HG02571 (cell line): Measurements from ENCODE around the gene CAMTA2.
"Not testable (repeated sequence)": the region's sequence is repeated elsewhere in the genome, so short reads cannot be mapped to it uniquely, and the experiment has no call there.

ENCODE experiments used
- ATAC-seq: cut with Tn5 transposase; IDR thresholded peaks from one replicate; pipeline ENCODE4 v1.9.1; 2021; ENCODE audit warnings: mild to moderate bottlenecking, moderate library complexity; ENCODE audit not compliant: unreplicated experiment

Gene CAMTA2, protein sequence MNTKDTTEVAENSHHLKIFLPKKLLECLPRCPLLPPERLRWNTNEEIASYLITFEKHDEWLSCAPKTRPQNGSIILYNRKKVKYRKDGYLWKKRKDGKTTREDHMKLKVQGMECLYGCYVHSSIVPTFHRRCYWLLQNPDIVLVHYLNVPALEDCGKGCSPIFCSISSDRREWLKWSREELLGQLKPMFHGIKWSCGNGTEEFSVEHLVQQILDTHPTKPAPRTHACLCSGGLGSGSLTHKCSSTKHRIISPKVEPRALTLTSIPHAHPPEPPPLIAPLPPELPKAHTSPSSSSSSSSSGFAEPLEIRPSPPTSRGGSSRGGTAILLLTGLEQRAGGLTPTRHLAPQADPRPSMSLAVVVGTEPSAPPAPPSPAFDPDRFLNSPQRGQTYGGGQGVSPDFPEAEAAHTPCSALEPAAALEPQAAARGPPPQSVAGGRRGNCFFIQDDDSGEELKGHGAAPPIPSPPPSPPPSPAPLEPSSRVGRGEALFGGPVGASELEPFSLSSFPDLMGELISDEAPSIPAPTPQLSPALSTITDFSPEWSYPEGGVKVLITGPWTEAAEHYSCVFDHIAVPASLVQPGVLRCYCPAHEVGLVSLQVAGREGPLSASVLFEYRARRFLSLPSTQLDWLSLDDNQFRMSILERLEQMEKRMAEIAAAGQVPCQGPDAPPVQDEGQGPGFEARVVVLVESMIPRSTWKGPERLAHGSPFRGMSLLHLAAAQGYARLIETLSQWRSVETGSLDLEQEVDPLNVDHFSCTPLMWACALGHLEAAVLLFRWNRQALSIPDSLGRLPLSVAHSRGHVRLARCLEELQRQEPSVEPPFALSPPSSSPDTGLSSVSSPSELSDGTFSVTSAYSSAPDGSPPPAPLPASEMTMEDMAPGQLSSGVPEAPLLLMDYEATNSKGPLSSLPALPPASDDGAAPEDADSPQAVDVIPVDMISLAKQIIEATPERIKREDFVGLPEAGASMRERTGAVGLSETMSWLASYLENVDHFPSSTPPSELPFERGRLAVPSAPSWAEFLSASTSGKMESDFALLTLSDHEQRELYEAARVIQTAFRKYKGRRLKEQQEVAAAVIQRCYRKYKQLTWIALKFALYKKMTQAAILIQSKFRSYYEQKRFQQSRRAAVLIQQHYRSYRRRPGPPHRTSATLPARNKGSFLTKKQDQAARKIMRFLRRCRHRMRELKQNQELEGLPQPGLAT

DNA sequence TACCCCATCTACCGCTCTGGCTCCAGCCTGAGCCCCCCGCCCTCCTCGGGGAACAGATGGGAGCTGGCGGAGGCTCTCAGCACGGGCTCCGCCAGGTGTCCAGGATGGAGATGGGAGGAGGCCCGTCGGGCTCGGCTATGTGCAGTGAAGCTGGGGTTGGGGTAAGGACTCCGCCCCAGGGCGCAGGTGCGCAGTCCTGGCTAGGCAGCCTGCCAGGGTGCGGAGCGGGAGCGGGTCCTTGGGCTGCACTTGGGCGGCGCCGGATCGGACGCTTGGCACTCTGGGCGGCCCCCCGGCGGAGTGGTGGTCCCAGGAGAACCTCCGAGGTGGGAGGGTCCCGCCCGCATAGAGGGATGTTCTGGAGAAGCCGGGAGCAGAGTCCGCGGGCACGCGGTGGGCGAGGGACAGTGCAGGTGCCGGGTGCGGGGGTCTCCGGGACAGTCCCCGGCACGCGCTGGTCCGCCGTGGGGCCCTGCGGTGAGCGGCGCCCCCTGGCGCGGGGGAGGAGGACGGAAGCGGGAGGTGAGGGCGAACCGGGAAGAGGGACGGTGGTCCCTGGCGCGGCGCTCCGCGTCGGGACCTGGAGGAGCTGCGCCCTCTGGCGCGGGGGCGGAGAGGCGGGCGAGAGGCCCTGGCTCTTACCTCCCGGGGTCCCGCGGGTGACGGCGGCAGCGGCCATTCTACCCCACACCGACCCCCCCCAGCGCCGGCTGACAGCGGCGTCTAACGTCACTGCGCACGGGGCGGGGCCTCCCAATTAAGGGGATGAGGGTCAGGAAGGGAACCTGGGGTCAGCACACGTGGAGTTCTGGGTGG lies at the start of gene CAMTA2:
CAMTA2 (minus strand) TSS at position 725 of the 816 bp plus-strand sequence. CDS start 1,453 bp downstream, outside the sequence.
- ATAC-seq, result peak; percentile 68

GRCh38 chr17:5035315-5035714 lies 47.8 kb upstream of the CAMTA2 start, which contains the start of gene SLC52A1:
Gene SLC52A1 (minus strand): TSS chr17:5035426. CDS start chr17:5034606, 820 bp downstream.
- ATAC-seq, result no peak

DNA sequence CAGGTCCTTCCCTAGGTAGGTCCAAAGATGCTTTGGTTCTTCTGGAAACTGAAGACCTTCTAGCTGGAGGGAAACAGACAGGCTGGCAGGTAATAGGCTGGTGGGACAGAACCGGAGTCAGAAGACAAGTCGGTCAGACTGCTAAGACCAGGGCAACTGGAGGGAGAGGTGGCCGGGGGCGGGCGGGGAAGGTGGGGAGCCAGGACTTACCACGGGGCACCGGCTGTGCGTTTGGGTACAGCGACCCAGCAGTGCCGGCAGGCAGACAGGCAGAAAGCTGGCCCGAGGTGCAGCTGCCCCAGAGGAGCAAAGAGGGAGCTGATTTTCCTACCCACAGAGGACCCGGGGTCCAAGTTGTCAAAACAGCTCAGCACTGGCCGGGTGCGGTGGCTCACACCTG lies 47.2 kb upstream of the CAMTA2 start:
- ATAC-seq, result no peak

DNA sequence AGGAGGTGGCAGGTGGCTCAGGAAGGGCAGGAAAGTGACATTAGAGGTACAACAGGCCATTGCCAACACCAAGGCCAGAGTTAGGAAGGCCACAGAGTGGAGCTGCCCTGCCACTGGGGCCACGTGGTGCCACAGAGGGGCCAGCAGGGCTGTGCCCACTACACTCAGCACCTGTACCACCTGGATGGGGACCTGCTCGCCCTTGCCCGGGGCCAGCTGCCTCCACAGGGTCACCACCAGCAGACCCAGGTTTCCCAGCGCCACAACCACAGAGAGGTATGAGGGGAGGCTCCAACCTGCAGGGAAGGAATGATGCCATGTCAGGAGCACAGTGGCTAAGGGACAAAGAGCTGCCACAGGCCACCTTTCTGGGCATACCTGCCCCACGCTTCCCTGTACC lies 46.6 kb upstream of the CAMTA2 start:
- no peak for ATAC-seq

GRCh38 chr17:5033352-5034015 lies 46.0 kb upstream of the CAMTA2 start:
- no peak for ATAC-seq

DNA sequence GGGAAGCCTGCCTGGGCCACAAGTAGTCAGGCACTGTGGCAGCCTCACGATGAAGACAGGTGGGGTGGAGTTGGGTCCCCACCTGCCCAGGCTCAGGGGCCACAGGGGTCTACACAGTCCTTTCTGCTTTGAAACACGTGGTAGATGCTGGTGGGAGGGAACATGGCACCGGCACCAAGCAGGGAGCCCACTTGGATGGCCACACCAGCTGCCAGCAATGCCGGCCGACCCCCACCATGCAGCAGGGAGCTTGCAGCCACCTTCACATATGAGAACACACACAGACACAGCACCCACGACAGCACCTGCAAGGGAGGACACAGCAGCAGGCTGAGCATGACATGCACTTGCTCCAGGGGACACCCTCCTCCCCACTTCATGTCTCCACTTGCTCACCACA lies 45.4 kb upstream of the CAMTA2 start:
- no peak for ATAC-seq

DNA sequence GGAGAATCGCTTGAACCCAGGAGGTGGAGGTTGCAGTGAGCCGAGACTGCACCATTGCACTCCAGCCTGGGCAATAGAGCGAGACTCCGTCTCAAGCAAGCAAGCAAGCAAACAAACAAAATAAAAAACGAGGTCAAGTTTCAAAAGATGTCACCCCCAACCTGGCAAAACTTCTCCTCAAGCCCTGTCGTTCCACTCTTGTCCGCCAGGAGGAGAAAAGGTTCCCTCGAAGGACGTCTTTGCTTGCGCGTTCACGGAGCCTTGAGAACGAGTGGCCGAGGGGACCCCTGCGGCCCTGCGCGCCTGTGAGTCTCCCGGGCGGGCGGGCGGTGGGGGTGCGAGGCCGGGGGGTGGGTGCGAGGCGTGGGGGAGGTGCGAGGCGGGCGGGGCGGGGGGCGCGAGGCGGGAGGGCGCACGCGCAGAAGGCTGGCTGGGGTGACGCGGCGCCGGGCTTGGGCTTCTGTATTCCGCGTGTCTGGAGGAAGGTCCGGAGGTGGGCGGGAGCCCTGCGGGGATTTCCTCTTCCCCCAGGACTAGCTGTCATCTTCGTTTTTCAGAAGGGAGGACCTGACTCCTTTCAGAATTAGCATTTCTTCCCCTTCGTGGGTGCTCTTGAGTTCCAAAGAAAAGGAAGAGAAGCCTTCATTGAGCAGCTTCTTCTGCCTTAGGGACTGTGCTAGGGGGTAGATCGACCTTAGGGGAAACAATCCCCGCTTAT lies 44.0 kb upstream of the CAMTA2 start:
- no peak for ATAC-seq

- not testable (repeated sequence) for ATAC-seq
Observed at GRCh38 chr17:5030168-5030567, 42.7 kb upstream of the CAMTA2 start.

DNA sequence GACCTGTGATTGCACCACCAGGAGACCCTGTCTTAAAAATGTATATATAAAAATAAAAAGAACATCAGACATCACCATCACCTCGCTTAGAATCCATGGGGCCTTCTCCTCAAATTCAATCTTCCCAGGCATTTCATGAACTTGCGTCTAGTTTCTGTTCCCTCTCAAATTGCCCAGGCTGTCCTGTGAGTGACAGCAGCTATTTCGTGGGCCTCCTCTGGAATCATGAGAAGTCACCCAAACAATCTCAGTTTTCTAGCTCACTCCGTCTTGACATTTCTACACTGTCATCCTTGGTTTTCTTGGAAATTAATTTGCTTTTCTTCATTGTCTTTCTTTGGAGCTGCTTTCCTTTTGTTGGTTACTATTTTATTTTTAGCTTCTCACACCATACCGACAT lies 40.4 kb upstream of the CAMTA2 start:
- no peak for ATAC-seq

DNA sequence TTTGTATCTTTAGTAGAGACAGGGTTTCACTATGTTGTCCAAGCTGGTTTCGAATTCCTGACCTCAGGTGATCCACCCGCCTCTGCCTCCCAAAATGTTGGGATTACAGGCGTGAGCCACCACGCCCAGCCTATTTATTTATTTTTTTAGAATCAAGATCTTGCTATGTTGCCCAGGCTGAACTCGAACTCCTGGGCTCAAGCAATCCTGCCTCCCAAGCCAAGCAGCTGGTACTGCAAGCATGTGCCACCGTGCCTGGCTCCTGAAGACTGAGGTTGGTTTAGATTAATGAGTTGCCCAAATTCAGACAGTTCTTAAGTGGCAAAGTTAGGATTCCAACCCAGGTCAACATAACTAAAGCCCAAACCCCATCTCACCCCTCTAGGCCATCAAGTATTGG lies 39.8 kb upstream of the CAMTA2 start:
- no peak for ATAC-seq

GRCh38 chr17:5024604-5025003 lies 37.1 kb upstream of the CAMTA2 start:
- no peak for ATAC-seq

- ATAC-seq, result no peak
Observed at GRCh38 chr17:5023588-5024147, 36.2 kb upstream of the CAMTA2 start.

DNA sequence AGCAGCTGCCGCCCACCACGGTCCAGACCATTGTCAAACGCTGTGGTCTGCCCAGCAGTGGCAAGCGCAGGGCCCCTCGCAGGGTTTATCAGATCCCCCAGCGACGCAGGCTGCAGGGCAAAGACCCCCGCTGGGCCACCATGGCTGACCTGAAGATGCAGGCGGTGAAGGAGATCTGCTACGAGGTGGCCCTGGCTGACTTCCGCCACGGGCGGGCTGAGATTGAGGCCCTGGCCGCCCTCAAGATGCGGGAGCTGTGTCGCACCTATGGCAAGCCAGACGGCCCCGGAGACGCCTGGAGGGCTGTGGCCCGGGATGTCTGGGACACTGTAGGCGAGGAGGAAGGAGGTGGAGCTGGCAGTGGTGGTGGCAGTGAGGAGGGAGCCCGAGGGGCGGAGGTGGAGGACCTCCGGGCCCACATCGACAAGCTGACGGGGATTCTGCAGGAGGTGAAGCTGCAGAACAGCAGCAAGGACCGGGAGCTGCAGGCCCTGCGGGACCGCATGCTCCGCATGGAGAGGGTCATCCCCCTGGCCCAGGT lies 34.8 kb upstream of the CAMTA2 start:
- no peak for ATAC-seq

- ATAC-seq, result no peak
Observed at GRCh38 chr17:5020502-5021023, 33.1 kb upstream of the CAMTA2 start.

DNA sequence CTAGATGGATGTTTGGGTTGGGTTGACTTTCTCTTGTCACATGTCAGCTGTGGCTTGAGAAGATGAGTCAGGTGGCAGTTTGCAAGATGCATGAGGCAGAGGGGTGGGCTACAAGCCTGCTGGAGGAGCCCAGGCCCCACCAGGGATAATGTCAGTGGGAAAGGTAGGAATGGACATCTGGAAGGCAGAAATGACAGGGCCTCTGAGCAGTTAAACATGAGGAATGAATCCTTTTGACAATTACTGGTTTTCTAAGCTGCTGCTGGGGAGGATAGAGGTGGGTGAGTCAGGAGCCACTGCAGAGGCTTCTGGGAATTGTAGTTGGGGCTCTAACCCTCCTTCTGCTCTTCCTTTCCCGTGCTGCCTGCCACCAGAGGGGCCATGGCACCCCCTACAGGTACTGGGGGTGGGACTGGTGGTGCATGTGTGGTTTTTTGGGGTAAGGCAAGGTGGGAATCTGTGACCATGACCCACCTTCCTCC lies 32.0 kb upstream of the CAMTA2 start:
- no peak for ATAC-seq

DNA sequence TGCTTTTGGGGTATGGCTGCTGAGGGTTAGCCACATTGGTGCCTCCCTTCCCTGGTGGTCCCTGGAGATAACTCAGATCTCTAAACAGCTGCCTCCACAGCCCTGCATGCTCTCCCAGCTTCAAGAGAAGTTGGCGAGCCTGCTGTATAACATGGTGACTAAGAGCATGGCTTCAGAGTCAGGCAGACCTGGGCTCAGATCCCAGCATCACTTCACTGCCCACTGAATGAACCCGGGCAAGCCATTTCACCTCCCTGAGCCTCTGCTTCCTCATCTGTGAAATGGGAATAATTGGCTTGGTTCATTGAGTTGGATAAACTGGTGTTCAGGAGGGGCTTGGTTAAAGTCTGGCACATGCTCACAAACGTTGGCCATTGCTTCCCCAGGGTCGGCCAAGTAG lies 26.9 kb upstream of the CAMTA2 start:
- no peak for ATAC-seq

- no peak for ATAC-seq
Observed at GRCh38 chr17:5011928-5012327, 24.5 kb upstream of the CAMTA2 start.

GRCh38 chr17:5003214-5003867 lies 15.9 kb upstream of the CAMTA2 start:
- ATAC-seq, result no peak
